ENCODE results near the gene SYNDIG1L. TPM values are rescaled to one million over a fixed set of nuclear protein-coding genes. Genes with fewer than 3 reads are reported as not detected.

Gene SYNDIG1L
- total RNA-seq, 1 experiment from 2014 or later, result 0.33 TPM

- Mint-ChIP-seq H3K4me3 (no peak overlapping the region), H3K4me1 (peaks cover 17 to 18% of the 10 kb centered on the region in 2 experiments)
Observed at GRCh38 chr14:74409441-74409840, 16.6 kb downstream of the SYNDIG1L start.

More at GRCh38 chr14:74409441-74409840, 16.6 kb downstream of the SYNDIG1L start:
- Histone ChIP-seq H2AK5ac (ENCODE audit: insufficient read length, low read length) (no peak overlapping the region), H2BK20ac (ENCODE audit: low read depth, low read length, poor library complexity, severe bottlenecking) (no peak overlapping the region), H4K8ac (replicated peaks; ENCODE audit: insufficient read length, low read depth, low read length) (no peak overlapping the region), H2AFZ (ENCODE audit: low read length) (no peak overlapping the region), H2BK12ac (ENCODE audit: insufficient read length, low read depth, low read length) (no peak overlapping the region), H3K4ac (ENCODE audit: low read depth, low read length) (no peak overlapping the region), H4K20me1 (ENCODE audit: control insufficient read depth, insufficient read depth, insufficient read length) (no peaks in the 10 kb centered on the region), H3K27ac (ENCODE audit: insufficient read length, low read depth, low read length) (no peak overlapping the region), H4K91ac (ENCODE audit: insufficient read length, low read depth, low read length) (no peak overlapping the region), H3K56ac (ENCODE audit: insufficient read length, low read depth, low read length) (no peak overlapping the region), H3K4me2 (ENCODE audit: insufficient read depth, insufficient read length, low read length) (no peak overlapping the region), H3K27me3 (ENCODE audit: insufficient read depth, low read length) (no peaks in the 10 kb centered on the region), H3K4me1 (ENCODE audit: insufficient read depth, low read length) (peaks cover 5% of the 10 kb centered on the region; the same call in 1 of the 2 replicates), H3K18ac (ENCODE audit: insufficient read length, low read depth, low read length) (no peak overlapping the region), H2BK5ac (ENCODE audit: insufficient read length, low read length) (no peak overlapping the region), H3K14ac (ENCODE audit: insufficient read depth, low read length) (no peak overlapping the region), H3K79me2 (ENCODE audit: insufficient read depth, low read length) (no peaks in the 10 kb centered on the region), H3K23ac (ENCODE audit: insufficient read length, low read depth, low read length) (no peak overlapping the region), H4K5ac (ENCODE audit: insufficient read length, low read depth, low read length) (no peak overlapping the region), H3T11ph (ENCODE audit: low read length) (no peak overlapping the region), H3K9me3 (ENCODE audit: control insufficient read depth, low read depth, low read length) (no peaks in the 10 kb centered on the region), H3K79me1 (ENCODE audit: insufficient read depth, low read depth, low read length, poor library complexity, severe bottlenecking) (no peaks in the 10 kb centered on the region), H3K23me2 (ENCODE audit: insufficient read length, low read depth, low read length, poor library complexity, severe bottlenecking) (no peaks in the 10 kb centered on the region), H2BK15ac (ENCODE audit: low read depth, low read length) (no peak overlapping the region; the same call in 1 of the 2 replicates), H3K9ac (ENCODE audit: extremely low read depth, insufficient read length, low read length) (no peak overlapping the region), H2BK120ac (ENCODE audit: low read depth, low read length, poor library complexity, severe bottlenecking) (no peak overlapping the region)
- WGBS (ENCODE audit: extremely low coverage, insufficient read length, low lambda C conversion rate), result no CpG with 5 or more reads among the region's 6 CpGs
- DNase-seq, result no peak
- H3K27ac Mint-ChIP-seq, result no peak overlapping the region
- TF ChIP-seq, protein P1, sequence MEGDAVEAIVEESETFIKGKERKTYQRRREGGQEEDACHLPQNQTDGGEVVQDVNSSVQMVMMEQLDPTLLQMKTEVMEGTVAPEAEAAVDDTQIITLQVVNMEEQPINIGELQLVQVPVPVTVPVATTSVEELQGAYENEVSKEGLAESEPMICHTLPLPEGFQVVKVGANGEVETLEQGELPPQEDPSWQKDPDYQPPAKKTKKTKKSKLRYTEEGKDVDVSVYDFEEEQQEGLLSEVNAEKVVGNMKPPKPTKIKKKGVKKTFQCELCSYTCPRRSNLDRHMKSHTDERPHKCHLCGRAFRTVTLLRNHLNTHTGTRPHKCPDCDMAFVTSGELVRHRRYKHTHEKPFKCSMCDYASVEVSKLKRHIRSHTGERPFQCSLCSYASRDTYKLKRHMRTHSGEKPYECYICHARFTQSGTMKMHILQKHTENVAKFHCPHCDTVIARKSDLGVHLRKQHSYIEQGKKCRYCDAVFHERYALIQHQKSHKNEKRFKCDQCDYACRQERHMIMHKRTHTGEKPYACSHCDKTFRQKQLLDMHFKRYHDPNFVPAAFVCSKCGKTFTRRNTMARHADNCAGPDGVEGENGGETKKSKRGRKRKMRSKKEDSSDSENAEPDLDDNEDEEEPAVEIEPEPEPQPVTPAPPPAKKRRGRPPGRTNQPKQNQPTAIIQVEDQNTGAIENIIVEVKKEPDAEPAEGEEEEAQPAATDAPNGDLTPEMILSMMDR (conservative IDR thresholded peaks at IDR 0.05), result no peak
- no peaks in the 10 kb centered on the region for H3K36me3 Mint-ChIP-seq (ENCODE audit: insufficient read depth in 1 of 3, low read depth in 3 of 3)
- peaks cover 2% of the 10 kb centered on the region for H3K27me3 Mint-ChIP-seq (ENCODE audit: low read depth)
- H3K9me3 Mint-ChIP-seq, result no peaks in the 10 kb centered on the region
